Ascending aorta (tissue), 2 donors: Measurements from ENCODE around the gene TMEM59L. TPM values are rescaled to one million over a fixed set of nuclear protein-coding genes. Genes with fewer than 3 reads are reported as not detected.

Experiments
- DNase-seq, 2 donors: peaks; one replicate each; pipeline ENCODE4 v3.0.0-alpha.2; 2019; ENCODE audit warnings: low spot score in 2 of 2
- H3K27ac ChIP-seq, 2 donors: fragments of 200-600 bp; sonication (generic); one replicate each; pipeline ENCODE4 v1.5.1; 2016 to 2017; ENCODE audit warnings: mild to moderate bottlenecking in 1 of 2
- H3K27me3 ChIP-seq: fragments of 200-600 bp; sonication (generic); one replicate; pipeline ENCODE4 v1.5.1; 2017
- H3K36me3 ChIP-seq, 2 donors: fragments of 200-600 bp; sonication (generic); one replicate each; pipeline ENCODE4 v1.5.1; 2016
- H3K4me1 ChIP-seq, 2 donors: fragments of 200-600 bp; sonication (generic); one replicate each; pipeline ENCODE4 v1.5.1; 2016 to 2017; ENCODE audit warnings: mild to moderate bottlenecking in 1 of 2
- H3K4me3 ChIP-seq, 2 donors: fragments of 200-600 bp; sonication (generic); one replicate each; pipeline ENCODE4 v1.5.1; 2016 to 2017; ENCODE audit warnings: mild to moderate bottlenecking in 1 of 2
- H3K9me3 ChIP-seq, 2 donors: fragments of 200-600 bp; sonication (generic); one replicate each; pipeline ENCODE4 v1.5.1; 2016
- CTCF ChIP-seq, 3 experiments: fragments of 200-600 bp in 2 of 3; fragments of 450-650 bp in 1 of 3; sonication (generic) in 2 of 3; IDR thresholded peaks; one replicate each; pipeline ENCODE4 v1.5.1; 2016 to 2019; ENCODE audit warnings: antibody characterized with exemption in 3 of 3, mild to moderate bottlenecking in 1 of 3, moderate library complexity in 1 of 3
- intact Hi-C: fragments of 100-400 bp; cut with DNase I; formaldehyde crosslinking; loops from one replicate; pipeline ENCODE4 v1.15.1; 2023
- total RNA-seq: library from RNA; depleted of rRNA; stranded (reverse); fragments of >200 nt; gene quantifications from one replicate; pipeline ENCODE4 v1.1.0, GENCODE V29; 2016

TMEM59L gene
- total RNA-seq, 1 donor from 2014 or later = not detected

GRCh38 chr19:18669883-18670282 lies 57.2 kb downstream of the TMEM59L start:
- H3K4me1 ChIP-seq = peaks cover 5 to 29% of the 10 kb centered on the region in 2 donors
- H3K4me3 ChIP-seq = no peak overlapping the region
- peaks cover 26 to 33% of the 10 kb centered on the region in 2 donors for H3K36me3 ChIP-seq
- no peaks in the 10 kb centered on the region for H3K27me3 ChIP-seq
- no peak for TF ChIP-seq CTCF (IDR thresholded peaks at IDR 0.05)
- no peak for DNase-seq
- H3K27ac ChIP-seq = no peak overlapping the region
- no peaks in the 10 kb centered on the region for H3K9me3 ChIP-seq
- intact Hi-C loops = loop anchor here (1.0 to 10.0 kb wide), 2 partner anchors 10 to 215 kb away; no protein-coding TSS in a partner anchor

- no peaks in the 10 kb centered on the region for H3K9me3 ChIP-seq
- intact Hi-C loops = no loop called here
- no peak for TF ChIP-seq CTCF (IDR thresholded peaks at IDR 0.05)
- H3K4me1 ChIP-seq = peaks cover 5 to 29% of the 10 kb centered on the region in 2 donors
- peaks cover 25 to 33% of the 10 kb centered on the region in 2 donors for H3K36me3 ChIP-seq
- H3K27ac ChIP-seq = peak overlapping the region in 1 of 2 donors; percentile 53
- no peak overlapping the region for H3K4me3 ChIP-seq
- no peaks in the 10 kb centered on the region for H3K27me3 ChIP-seq
- no peak for DNase-seq
Observed at GRCh38 chr19:18670312-18670711, 57.6 kb downstream of the TMEM59L start.

Other genes with a start within 250 kb of the TMEM59L start
- 8.5 TPM for gene GDF15, start 226.7 kb upstream of the TMEM59L start, total RNA-seq
- 6.9 TPM for gene LRRC25, start 215.2 kb upstream of the TMEM59L start, total RNA-seq
- gene SSBP4, start 193.5 kb upstream of the TMEM59L start, total RNA-seq = 233 TPM
- 93.1 TPM for gene ISYNA1, start 174.7 kb upstream of the TMEM59L start, total RNA-seq
- gene ELL, start 90.8 kb upstream of the TMEM59L start, total RNA-seq = 30.5 TPM
- gene FKBP8, start 69.3 kb upstream of the TMEM59L start, total RNA-seq = 395 TPM
- 178 TPM for gene KXD1, start 55.0 kb upstream of the TMEM59L start, total RNA-seq
- gene UBA52, start 41.0 kb upstream of the TMEM59L start, total RNA-seq = 554 TPM
- gene REX1BD, start 24.1 kb upstream of the TMEM59L start, total RNA-seq = 173 TPM
- gene CRLF1, start 6.1 kb upstream of the TMEM59L start, total RNA-seq = 638 TPM
- 52.8 TPM for gene KLHL26, start 24.2 kb downstream of the TMEM59L start, total RNA-seq
- gene CRTC1, start 70.8 kb downstream of the TMEM59L start, total RNA-seq = 10.0 TPM
- 5.0 TPM for gene COMP, start 178.4 kb downstream of the TMEM59L start, total RNA-seq
- gene UPF1, start 219.1 kb downstream of the TMEM59L start, total RNA-seq = 225 TPM